Peyer's patch (tissue), 4 donors: ENCODE results near the gene TMEM14C.

Source experiments
- POLR2A ChIP-seq, 2 donors: fragments of 450-650 bp; IDR thresholded peaks; one replicate each; pipeline ENCODE4 v1.5.1; 2017; ENCODE audit warnings: antibody characterized with exemption in 2 of 2, mild to moderate bottlenecking in 2 of 2, moderate library complexity in 2 of 2
- TF ChIP-seq, protein P1 (sequence below), 6 experiments: fragments of 450-650 bp in 4 of 6; fragments of 200-600 bp in 2 of 6; sonication (generic) in 1 of 6; IDR thresholded peaks; one replicate each; pipeline ENCODE4 v1.5.1; 2017 to 2019; ENCODE audit warnings: antibody characterized with exemption in 6 of 6, mild to moderate bottlenecking in 3 of 6, moderate library complexity in 1 of 6

DNA sequence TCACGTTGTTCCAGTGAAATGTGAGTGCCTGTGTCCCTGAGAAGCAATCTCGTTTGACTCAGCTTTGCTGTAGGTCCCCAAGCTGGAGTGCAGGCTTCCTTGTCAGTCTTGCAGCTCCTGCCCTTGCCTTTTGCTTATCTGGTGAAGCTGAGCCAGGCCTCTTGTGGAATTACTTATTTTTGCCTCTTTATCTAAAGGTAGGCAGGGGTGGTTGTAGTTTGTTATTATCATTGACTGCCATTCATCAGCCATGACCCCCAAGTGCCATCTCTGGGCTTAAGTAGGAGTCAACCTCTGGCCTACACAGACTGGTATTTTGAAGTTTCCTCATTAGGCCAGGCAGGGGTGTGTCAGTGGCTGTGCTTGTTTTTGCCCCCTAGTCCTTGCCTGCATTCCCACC lies 26.9 kb downstream of the TMEM14C start:
- TF ChIP-seq, protein P1, sequence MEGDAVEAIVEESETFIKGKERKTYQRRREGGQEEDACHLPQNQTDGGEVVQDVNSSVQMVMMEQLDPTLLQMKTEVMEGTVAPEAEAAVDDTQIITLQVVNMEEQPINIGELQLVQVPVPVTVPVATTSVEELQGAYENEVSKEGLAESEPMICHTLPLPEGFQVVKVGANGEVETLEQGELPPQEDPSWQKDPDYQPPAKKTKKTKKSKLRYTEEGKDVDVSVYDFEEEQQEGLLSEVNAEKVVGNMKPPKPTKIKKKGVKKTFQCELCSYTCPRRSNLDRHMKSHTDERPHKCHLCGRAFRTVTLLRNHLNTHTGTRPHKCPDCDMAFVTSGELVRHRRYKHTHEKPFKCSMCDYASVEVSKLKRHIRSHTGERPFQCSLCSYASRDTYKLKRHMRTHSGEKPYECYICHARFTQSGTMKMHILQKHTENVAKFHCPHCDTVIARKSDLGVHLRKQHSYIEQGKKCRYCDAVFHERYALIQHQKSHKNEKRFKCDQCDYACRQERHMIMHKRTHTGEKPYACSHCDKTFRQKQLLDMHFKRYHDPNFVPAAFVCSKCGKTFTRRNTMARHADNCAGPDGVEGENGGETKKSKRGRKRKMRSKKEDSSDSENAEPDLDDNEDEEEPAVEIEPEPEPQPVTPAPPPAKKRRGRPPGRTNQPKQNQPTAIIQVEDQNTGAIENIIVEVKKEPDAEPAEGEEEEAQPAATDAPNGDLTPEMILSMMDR (IDR thresholded peaks at IDR 0.05), result no peak
- no peak for TF ChIP-seq POLR2A (IDR thresholded peaks at IDR 0.05)
